Retina (tissue), 1 donor: ENCODE data around the gene TMEM53.

Source experiments
- DNase-seq: peaks from one replicate; pipeline ENCODE4 v3.0.0-alpha.2; 2016

The TMEM53 gene

GRCh38 chr1:44696789-44697345 is 22.6 kb upstream of the TMEM53 start:
- DNase-seq = no peak

GRCh38 chr1:44696101-44696500 is 21.8 kb upstream of the TMEM53 start:
- DNase-seq = no peak

- DNase-seq = no peak
These were observed 21.4 kb upstream of the TMEM53 start for GRCh38 chr1:44695671-44696070.

GRCh38 chr1:44694863-44695478 is 20.7 kb upstream of the TMEM53 start:
- DNase-seq = no peak

GRCh38 chr1:44693900-44694299 is 19.6 kb upstream of the TMEM53 start:
- DNase-seq = no peak

GRCh38 chr1:44693159-44693558 is 18.9 kb upstream of the TMEM53 start:
- DNase-seq = no peak

- no peak for DNase-seq
These were observed 15.1 kb upstream of the TMEM53 start for GRCh38 chr1:44689447-44689765.

GRCh38 chr1:44688760-44689446 is 14.6 kb upstream of the TMEM53 start:
- no peak for DNase-seq

- DNase-seq = no peak
These were observed 11.6 kb upstream of the TMEM53 start for GRCh38 chr1:44685881-44686280.

- no peak for DNase-seq
These were observed 10.9 kb upstream of the TMEM53 start for GRCh38 chr1:44685218-44685617.

GRCh38 chr1:44684525-44684924 is 10.2 kb upstream of the TMEM53 start:
- DNase-seq = no peak

GRCh38 chr1:44682883-44683265 is 8.6 kb upstream of the TMEM53 start:
- no peak for DNase-seq

GRCh38 chr1:44681905-44682882 is 7.9 kb upstream of the TMEM53 start:
- no peak for DNase-seq

- DNase-seq = no peak
These were observed 5.2 kb upstream of the TMEM53 start for GRCh38 chr1:44679468-44679867.

- no peak for DNase-seq
These were observed 4.3 kb upstream of the TMEM53 start for GRCh38 chr1:44678626-44679025.

GRCh38 chr1:44678120-44678519 is 3.8 kb upstream of the TMEM53 start:
- DNase-seq = no peak

GRCh38 chr1:44677201-44677766 is 3.0 kb upstream of the TMEM53 start:
- DNase-seq = no peak

GRCh38 chr1:44676484-44677200 is 2.4 kb upstream of the TMEM53 start:
- no peak for DNase-seq

- no peak for DNase-seq
These were observed 905 bp upstream of the TMEM53 start for GRCh38 chr1:44675186-44675585.

GRCh38 chr1:44673675-44674112 is 587 bp downstream of the TMEM53 start:
- DNase-seq = no peak

- DNase-seq = no peak
These were observed 1.2 kb downstream of the TMEM53 start for GRCh38 chr1:44672961-44673674.
